Renal pelvis (tissue), 4 donors: ENCODE results near the gene GMPPB. TPM values are rescaled to one million over a fixed set of nuclear protein-coding genes. Genes with fewer than 3 reads are reported as not detected.

Experiments
- DNase-seq: peaks from one replicate; pipeline ENCODE4 v3.0.0-alpha.2; 2013
- polyA plus RNA-seq, 3 donors: library from polyadenylated mRNA; unstranded; fragments of 120-200 nt; gene quantifications; one replicate each; pipeline ENCODE4 v1.2.1, GENCODE V29; 2013; ENCODE audit not compliant: insufficient read length in 3 of 3

GMPPB gene
- polyA plus RNA-seq, 3 donors: 15.7 to 20.7 (median 15.8) TPM

DNA sequence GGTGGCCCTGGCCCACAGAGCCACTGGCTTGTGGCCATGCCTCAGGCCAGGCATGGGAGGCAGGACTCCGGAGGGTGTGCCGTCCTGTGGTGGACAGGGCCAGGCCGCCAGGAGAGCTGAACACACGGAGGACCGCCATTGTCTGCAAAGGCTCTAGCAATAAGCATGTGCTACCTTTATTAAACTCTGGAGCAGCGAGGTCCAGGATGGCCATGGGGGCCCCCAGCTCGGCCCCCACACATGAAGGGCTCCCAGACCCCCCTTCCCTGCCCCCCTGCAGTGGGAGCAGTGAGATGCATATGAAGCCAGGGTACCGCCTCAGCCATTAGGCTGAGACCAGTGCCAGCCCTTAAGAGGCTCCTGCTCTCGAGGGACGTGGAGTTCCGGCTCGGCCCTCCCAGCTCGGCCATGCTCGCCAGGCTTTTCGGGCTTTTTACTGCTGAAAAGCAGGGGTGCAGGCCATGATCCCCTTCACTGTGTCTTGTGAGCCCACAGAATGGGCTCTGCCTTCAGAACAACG is 7.0 kb downstream of the GMPPB start:
- DNase-seq: no peak

- DNase-seq: no peak
Measured at GRCh38 chr3:49716169-49716568, 7.6 kb downstream of the GMPPB start.

- DNase-seq: no peak
Measured at GRCh38 chr3:49715611-49716121, 8.1 kb downstream of the GMPPB start.

- DNase-seq: no peak
Measured at GRCh38 chr3:49714728-49715550, 8.8 kb downstream of the GMPPB start.

DNA sequence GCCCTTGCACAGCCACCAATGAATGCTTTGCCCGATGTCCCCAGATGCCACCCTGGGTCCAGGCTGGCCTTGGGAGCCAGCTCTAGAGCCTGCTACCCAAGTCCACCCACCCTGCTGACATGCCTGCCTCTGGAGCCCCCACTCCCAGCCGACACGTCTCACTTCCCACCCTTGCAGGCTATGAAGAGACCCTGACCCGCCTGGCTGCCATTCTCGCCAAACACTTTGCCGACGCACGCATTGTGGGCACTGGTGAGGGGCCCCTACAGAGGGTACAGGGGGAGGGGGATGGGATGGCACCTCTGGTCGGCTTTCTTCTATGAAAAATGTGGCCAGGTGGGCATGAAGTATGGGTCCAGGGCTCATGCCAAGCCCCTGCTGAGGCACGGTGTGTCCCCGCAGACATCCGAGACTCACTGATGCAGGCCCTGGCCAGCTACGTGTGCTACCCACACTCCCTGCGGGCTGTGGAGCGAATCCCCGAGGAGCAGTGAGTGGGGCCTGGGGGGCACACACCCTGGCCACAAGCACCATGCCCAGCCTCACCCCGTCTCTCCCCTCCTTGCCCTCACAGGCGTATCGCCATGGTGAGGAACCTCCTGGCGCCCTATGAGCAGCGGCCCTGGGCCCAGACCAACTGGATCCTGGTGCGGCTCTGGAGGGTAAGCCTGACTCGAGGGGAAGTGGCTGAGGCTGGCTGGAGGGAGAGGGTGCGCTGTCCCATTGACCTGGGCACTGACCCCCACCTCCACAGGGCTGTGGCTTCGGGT is 10.2 kb downstream of the GMPPB start:
- DNase-seq: no peak

DNA sequence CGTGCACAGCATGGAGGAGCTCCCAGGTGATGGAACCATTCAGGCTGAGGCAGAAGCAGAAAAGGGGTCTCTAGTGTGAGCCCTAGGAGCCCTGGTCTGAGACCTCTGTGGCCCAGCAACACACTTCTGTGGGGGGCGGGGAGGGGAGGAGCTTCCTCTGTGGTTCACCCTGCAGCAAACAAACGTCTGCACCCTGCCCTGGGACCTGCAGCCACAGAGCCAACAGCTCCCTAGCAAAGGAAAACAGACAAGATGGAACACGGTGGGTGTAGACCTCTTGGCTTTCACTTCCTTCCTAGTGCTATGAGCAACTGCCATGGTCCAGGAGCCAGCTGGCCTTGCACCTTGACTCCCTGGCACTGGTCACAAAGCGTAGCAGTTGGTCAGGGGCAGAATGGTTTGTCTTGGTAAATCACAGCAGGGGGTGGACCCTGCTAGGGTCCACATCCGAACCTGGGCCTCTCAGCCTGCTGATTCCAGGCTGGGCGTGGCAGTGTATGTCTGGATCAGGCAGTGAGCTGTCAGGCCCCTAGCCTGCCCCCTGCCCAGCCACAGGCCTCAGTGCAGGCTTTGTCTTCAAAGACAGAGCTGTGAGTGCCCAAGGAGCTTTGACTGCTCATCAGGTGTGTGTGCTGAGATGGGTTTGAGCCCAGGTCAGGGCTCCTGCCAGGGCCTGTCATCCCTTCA is 11.0 kb downstream of the GMPPB start:
- no peak for DNase-seq

DNA sequence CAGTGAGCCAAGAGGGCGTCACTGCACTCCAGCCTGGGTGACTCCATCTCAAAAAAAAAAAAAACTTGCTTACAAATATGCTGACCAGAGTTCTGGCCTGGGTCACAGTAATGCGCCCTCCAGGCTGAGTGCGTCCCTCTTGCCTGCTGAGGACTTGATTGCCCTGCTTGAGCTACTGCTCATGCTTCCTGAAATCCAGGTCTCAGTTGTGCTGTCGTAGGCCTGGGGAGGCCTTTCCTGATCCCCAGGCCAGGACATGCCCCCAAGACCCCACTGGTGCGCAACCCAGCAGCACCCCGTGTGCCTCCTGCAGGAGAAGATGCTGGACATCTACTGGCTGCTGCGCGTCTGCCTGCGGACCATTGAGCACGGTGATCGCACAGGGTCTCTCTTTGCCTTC is 11.6 kb downstream of the GMPPB start:
- DNase-seq: no peak

DNA sequence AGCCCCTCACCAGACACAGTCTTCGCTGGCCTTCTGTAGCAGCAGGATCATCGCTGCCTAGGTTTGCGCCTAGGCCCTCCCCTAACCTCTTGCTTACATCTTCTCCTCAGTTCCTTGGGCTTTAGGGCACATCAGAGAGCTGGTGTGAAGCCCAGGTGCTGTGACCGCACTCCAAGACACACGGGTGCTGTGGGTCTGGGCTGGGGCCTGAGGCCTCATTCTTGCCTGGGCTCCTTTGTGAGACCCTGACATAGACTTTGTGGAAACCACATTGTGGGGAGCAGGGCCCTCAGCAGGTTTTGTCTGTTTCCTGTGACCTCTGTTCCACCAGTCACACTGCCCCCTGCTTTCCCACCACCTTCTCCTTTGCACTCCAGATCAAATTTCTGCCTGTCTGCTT is 12.3 kb downstream of the GMPPB start:
- no peak for DNase-seq

DNA sequence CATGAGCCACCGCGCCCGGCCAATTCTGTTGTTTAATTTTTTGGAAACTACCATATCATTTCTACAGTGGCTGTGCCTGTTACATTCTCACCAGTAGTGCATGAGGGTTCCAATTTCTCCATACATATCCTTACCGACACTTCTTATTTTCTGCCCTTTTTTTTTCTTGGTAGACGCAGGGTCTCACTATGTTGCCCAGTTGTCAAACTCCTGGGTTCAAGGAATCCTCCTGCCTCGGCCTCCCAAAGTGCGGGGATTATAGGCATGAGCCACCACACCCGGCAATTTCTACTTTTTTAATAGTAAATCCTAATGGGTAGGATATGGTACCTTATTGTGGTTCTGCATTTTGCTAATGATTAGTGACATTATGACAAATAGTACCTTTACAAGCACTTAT is 13.9 kb downstream of the GMPPB start:
- DNase-seq: no peak

GRCh38 chr3:49707113-49707480 is 16.7 kb downstream of the GMPPB start:
- no peak for DNase-seq

GRCh38 chr3:49706456-49707112 is 17.2 kb downstream of the GMPPB start:
- no peak for DNase-seq

- DNase-seq: no peak
Measured at GRCh38 chr3:49705390-49705960, 18.3 kb downstream of the GMPPB start.

GRCh38 chr3:49704629-49705028 is 19.1 kb downstream of the GMPPB start:
- no peak for DNase-seq

DNA sequence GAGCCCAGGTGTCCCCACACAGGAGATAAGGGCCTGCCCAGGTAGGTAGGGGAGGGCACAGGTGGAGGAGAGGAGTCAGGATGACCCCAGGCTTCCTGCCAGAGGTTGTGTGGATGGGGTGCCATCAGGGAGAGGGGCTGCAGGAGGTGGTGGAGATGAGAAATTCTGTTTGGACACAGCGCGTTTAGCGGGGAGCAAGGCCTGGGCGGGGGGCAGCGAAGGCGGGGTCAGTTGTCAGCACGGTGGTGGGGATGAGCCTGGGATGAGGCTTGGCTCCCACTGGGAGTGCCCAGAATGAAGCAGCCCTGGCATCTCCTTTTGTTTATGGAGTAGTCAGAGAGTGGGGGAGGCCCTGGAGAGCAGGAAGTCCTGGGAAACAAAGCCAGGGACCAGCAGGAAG is 19.8 kb downstream of the GMPPB start:
- DNase-seq: no peak

DNA sequence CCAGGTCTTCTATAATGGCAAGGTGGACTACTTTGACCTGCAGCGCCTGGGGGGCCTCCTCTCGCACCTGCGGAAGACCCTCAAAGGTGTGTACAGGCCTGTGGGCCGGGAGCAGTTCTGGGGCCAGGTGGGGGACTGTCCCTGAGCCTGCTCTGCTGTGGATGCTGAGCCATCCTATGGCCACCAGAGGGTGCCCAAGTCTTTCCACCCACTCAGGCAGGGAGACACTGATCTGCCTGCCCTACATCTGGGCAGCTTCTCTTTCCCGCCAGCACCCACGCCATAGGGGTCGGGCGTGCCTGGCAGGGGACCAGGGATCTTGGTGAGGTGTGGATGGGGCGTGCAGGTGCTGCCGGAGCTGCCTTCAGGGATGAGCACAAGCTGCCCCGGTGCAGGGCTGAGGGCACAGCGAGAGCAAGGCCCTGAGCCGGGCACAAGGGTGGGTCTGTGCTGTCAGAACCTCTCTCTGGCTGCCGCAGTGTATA is 20.3 kb downstream of the GMPPB start:
- DNase-seq: no peak

DNA sequence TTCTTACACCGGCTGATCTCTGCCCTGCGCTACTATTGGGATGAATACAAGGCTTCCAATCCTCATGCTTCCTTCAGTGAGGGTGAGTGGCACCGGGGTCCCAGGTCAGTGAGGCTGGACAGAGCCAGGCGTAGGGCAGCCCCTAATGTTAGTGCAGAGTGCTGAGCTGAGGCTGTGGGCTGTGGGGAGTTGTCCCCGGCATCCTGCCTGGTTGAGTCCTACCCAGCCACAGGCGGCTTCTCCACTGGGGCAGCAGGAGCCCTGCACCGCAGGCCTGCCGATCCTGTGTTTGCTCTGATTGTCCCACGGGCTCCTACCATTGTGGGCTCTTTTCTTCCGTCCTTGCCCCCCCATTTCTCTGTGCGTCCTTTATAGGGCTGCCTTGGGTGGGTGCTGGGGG is 21.1 kb downstream of the GMPPB start:
- no peak for DNase-seq

DNA sequence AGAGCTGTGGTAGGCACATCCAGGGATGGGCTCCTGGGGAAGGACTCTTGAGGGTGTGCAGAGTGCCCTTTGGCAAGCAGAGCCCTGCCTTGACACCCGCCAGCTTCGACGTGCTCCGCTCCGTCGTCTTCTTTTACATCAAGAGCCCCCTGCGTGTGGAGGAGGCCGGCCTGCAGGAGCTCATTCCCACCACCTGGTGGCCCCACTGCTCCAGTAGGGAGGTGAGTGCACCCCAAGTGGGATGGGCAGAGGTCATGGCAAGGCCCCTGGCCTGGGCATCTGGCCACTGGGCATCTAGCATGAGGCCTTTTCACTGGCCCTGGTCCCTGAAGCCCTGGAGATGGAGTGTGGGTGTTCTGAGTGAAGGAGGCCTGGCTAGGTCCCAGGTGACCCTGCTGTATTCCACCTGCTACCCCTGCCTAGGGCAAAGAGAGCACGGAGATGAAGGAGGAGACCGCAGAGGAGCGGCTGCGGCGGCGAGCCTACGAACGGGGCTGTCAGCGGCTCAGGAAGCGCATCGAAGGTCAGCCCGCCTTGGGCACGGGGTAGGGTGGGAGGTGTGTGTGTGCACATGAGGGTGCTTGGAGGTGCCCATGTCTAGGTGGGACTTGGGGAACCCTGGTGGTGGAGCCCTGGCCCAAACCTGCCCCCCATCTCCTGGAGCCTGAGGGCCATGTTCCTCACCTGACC is 22.2 kb downstream of the GMPPB start:
- DNase-seq: no peak

DNA sequence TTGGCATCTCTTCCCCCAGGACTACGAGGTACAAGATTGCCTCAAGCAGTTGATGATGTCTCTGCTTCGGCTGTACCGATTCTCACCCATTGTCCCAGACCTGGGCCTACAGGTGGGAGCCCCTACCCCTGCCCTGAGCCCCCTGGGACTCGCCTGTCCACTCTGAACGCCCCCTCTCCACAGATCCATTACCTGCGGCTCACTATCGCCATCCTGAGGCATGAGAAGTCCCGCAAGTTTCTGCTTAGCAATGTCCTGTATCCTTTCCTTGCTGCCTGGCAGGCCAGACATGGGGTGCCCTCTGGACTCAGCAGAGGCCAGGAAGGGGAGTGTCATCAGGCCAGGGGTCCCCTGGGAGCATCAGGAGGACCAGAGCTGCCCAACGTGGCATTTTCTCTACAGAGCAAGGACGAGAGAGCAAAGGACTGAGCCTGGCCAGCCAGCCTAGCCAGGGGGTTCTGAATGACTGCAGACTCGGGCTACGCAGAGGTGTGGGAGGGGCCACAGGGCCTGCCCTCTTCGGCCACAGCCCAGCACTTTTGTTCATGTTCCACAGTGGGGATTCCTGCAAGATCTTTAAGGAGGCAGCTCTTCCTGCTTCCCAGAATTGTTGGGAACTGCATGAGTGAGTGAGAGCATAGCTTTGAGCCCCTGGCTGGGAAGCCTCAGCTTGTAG is 23.2 kb downstream of the GMPPB start:
- DNase-seq: no peak

DNA sequence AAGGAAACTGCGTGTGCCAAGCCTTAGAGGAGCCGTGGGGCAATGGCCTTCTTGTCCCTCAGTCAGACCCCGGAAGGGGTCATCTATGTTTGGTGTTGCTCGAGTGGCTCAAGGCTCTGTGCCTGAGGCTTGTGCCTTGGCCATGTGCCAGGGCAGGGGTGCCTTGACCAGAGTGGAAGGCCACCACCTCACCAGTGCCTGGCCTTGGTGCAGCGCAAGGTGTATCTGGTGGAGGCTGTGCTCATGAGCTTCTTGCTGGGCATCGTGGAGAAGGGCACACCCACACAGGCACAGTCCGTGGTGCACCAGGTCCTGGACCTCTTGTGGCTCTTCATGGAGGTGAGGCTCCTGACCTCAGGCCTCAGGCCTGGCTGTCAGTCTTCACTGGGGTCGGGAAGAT is 23.7 kb downstream of the GMPPB start:
- no peak for DNase-seq
